ENCODE data around the gene ANXA2R. TPM values are rescaled to one million over a fixed set of nuclear protein-coding genes. Genes with fewer than 3 reads are reported as not detected.

The ANXA2R gene
- total RNA-seq, 1 experiment from 2014 or later: 8.0 TPM

- Mint-ChIP-seq H3K27me3 (ENCODE audit: unreplicated experiment) (no peaks in the 10 kb centered on the region), H3K4me1 (ENCODE audit: low read depth, unreplicated experiment) (no peaks in the 10 kb centered on the region), H3K4me3 (ENCODE audit: low read depth, unreplicated experiment) (no peak overlapping the region), H3K36me3 (ENCODE audit: insufficient read depth, unreplicated experiment) (peaks cover 13% of the 10 kb centered on the region), H3K27ac (ENCODE audit: unreplicated experiment) (no peak overlapping the region), H3K9me3 (ENCODE audit: low read depth, unreplicated experiment) (no peaks in the 10 kb centered on the region)
- BruUV-seq (replicated peaks): no TSS peak
- intact Hi-C loops (cut with micrococcal nuclease; ENCODE audit: unreplicated experiment): no loop called here
- no peak for DNase-seq
- CTCF ChIA-PET: no interaction called here
- no peak for TF ChIP-seq CTCF (IDR thresholded peaks at IDR 0.05; ENCODE audit: unreplicated experiment)
These were observed 15.9 kb downstream of the ANXA2R start for GRCh38 chr5:43024217-43024616.

- Mint-ChIP-seq H3K4me3 (ENCODE audit: low read depth, unreplicated experiment) (no peak overlapping the region), H3K27ac (ENCODE audit: unreplicated experiment) (no peak overlapping the region), H3K27me3 (ENCODE audit: unreplicated experiment) (no peaks in the 10 kb centered on the region), H3K36me3 (ENCODE audit: insufficient read depth, unreplicated experiment) (peaks cover 40% of the 10 kb centered on the region), H3K4me1 (ENCODE audit: low read depth, unreplicated experiment) (peaks cover 9% of the 10 kb centered on the region), H3K9me3 (ENCODE audit: low read depth, unreplicated experiment) (no peaks in the 10 kb centered on the region)
- TF ChIP-seq CTCF (IDR thresholded peaks at IDR 0.05; ENCODE audit: unreplicated experiment): no peak
- intact Hi-C loops (cut with micrococcal nuclease; ENCODE audit: unreplicated experiment): loop anchor here (2.0 kb wide), 1 partner anchor 14 kb away; no protein-coding TSS in a partner anchor
- CTCF ChIA-PET: interaction anchor here (0.8 to 2.5 kb wide), 3 partner anchors 12 to 112 kb away, joined by 3 to 17 read pairs (median 7); no protein-coding TSS in a partner anchor
- no peak for DNase-seq
- BruUV-seq (replicated peaks): TSS peak; percentile 24
These were observed 19.0 kb downstream of the ANXA2R start for GRCh38 chr5:43021151-43021550.

- peak; percentile 44 for DNase-seq
- Mint-ChIP-seq H3K9me3 (ENCODE audit: low read depth, unreplicated experiment) (no peaks in the 10 kb centered on the region), H3K4me1 (ENCODE audit: low read depth, unreplicated experiment) (peaks cover 17% of the 10 kb centered on the region), H3K27ac (ENCODE audit: unreplicated experiment) (peak overlapping the region; percentile 70), H3K27me3 (ENCODE audit: unreplicated experiment) (no peaks in the 10 kb centered on the region), H3K4me3 (ENCODE audit: low read depth, unreplicated experiment) (peak overlapping the region; percentile 78), H3K36me3 (ENCODE audit: insufficient read depth, unreplicated experiment) (peaks cover 40% of the 10 kb centered on the region)
- BruUV-seq (replicated peaks): no TSS peak
- intact Hi-C loops (cut with micrococcal nuclease; ENCODE audit: unreplicated experiment): loop anchor here (2.0 kb wide), 1 partner anchor 14 kb away; no protein-coding TSS in a partner anchor
- no peak for TF ChIP-seq CTCF (IDR thresholded peaks at IDR 0.05; ENCODE audit: unreplicated experiment)
- CTCF ChIA-PET: interaction anchor here (0.9 to 2.5 kb wide), 11 partner anchors 12 to 112 kb away, joined by 3 to 17 read pairs (median 4); no protein-coding TSS in a partner anchor
These were observed 19.7 kb downstream of the ANXA2R start for GRCh38 chr5:43020399-43020746.

- H3K4me1 Mint-ChIP-seq (ENCODE audit: low read depth, unreplicated experiment): peaks cover 22% of the 10 kb centered on the region
- intact Hi-C loops (cut with micrococcal nuclease; ENCODE audit: unreplicated experiment): loop anchor here (2.0 kb wide), 1 partner anchor 15 kb away; no protein-coding TSS in a partner anchor
- no peaks in the 10 kb centered on the region for H3K27me3 Mint-ChIP-seq (ENCODE audit: unreplicated experiment)
- H3K4me3 Mint-ChIP-seq (ENCODE audit: low read depth, unreplicated experiment): peak overlapping the region; percentile 78
- no peaks in the 10 kb centered on the region for H3K9me3 Mint-ChIP-seq (ENCODE audit: low read depth, unreplicated experiment)
- peaks cover 40% of the 10 kb centered on the region for H3K36me3 Mint-ChIP-seq (ENCODE audit: insufficient read depth, unreplicated experiment)
- TF ChIP-seq CTCF (IDR thresholded peaks at IDR 0.05; ENCODE audit: unreplicated experiment): no peak
- BruUV-seq (replicated peaks): no TSS peak
- H3K27ac Mint-ChIP-seq (ENCODE audit: unreplicated experiment): peak overlapping the region; percentile 70
- DNase-seq: peak; percentile 79
- CTCF ChIA-PET: interaction anchor here (0.7 to 2.5 kb wide), 13 partner anchors 11 to 111 kb away, joined by 3 to 17 read pairs (median 3); no protein-coding TSS in a partner anchor
These were observed 20.3 kb downstream of the ANXA2R start for GRCh38 chr5:43019614-43020398.

All from Calu3 (cell line).